Measurements from ENCODE around the gene CFAP410.

Gene CFAP410

GRCh38 chr21:44297525-44298290 is 41.5 kb downstream of the CFAP410 start:
- DNase-seq, result peak; percentile 83

GRCh38 chr21:44296916-44297315 is 42.3 kb downstream of the CFAP410 start:
- no peak for DNase-seq

GRCh38 chr21:44296103-44296519 is 43.1 kb downstream of the CFAP410 start:
- DNase-seq, result no peak

- no peak for DNase-seq
Observed at GRCh38 chr21:44295646-44296045, 43.5 kb downstream of the CFAP410 start.

GRCh38 chr21:44295163-44295573 is 44.0 kb downstream of the CFAP410 start:
- DNase-seq, result no peak

- peak; percentile 28 for DNase-seq
Observed at GRCh38 chr21:44294391-44295162, 44.6 kb downstream of the CFAP410 start.

- peak; percentile 59 for DNase-seq
Observed at GRCh38 chr21:44293551-44294231, 45.5 kb downstream of the CFAP410 start.

GRCh38 chr21:44292812-44293195 is 46.4 kb downstream of the CFAP410 start:
- no peak for DNase-seq

GRCh38 chr21:44291936-44292811 is 47.0 kb downstream of the CFAP410 start:
- no peak for DNase-seq

GRCh38 chr21:44291078-44291935 is 47.9 kb downstream of the CFAP410 start:
- no peak for DNase-seq

- DNase-seq, result no peak
Observed at GRCh38 chr21:44290327-44291077, 48.7 kb downstream of the CFAP410 start.

- DNase-seq, result no peak
Observed at GRCh38 chr21:44289381-44290010, 49.7 kb downstream of the CFAP410 start.

GRCh38 chr21:44288251-44289110 is 50.7 kb downstream of the CFAP410 start:
- DNase-seq, result no peak

GRCh38 chr21:44286716-44287632 is 52.2 kb downstream of the CFAP410 start:
- no peak for DNase-seq

- no peak for DNase-seq
Observed at GRCh38 chr21:44286086-44286715, 53.0 kb downstream of the CFAP410 start.

GRCh38 chr21:44285138-44285992 is 53.8 kb downstream of the CFAP410 start, which contains the start of gene AIRE:
Gene AIRE, plus strand, starts transcription at chr21:44285876. Its CDS starts 131 bp downstream, at chr21:44286007.
- DNase-seq, result no peak

Measured in CD4-positive, alpha-beta T cell treated with Interleukin-17A for 4 hours (primary cell).